ENCODE results near the gene FGD6. TPM values are rescaled to one million over a fixed set of nuclear protein-coding genes. Genes with fewer than 3 reads are reported as not detected.

FGD6 gene
- total RNA-seq, 4 donors from 2014 or later, result 14.9 to 24.3 (median 22.4) TPM

GRCh38 chr12:95184121-95184520 is 33.1 kb downstream of the FGD6 start:
- Histone ChIP-seq H3K27me3 (no peaks in the 10 kb centered on the region), H3K27ac (no peak overlapping the region)
- TF ChIP-seq CTCF (IDR thresholded peaks at IDR 0.05) (no peak), POLR2A (IDR thresholded peaks at IDR 0.05) (no peak)

GRCh38 chr12:95182868-95183415 is 34.3 kb downstream of the FGD6 start:
- no peak for DNase-seq
- Histone ChIP-seq H3K4me1 (peaks cover 0 to 7% (median 0%) of the 10 kb centered on the region in 4 donors), H3K4me3 (no peak overlapping the region), H3K36me3 (peaks cover 0 to 5% (median 0%) of the 10 kb centered on the region in 3 donors), H3K9me3 (no peaks in the 10 kb centered on the region), H3K27ac (no peak overlapping the region), H3K27me3 (no peaks in the 10 kb centered on the region)
- TF ChIP-seq POLR2A (IDR thresholded peaks at IDR 0.05) (no peak), CTCF (IDR thresholded peaks at IDR 0.05) (no peak)

More at GRCh38 chr12:95184121-95184520, 33.1 kb downstream of the FGD6 start:
- peaks cover 0 to 7% (median 0%) of the 10 kb centered on the region in 4 donors for H3K4me1 ChIP-seq
- H3K36me3 ChIP-seq, result peaks cover 0 to 5% (median 0%) of the 10 kb centered on the region in 3 donors
- no peaks in the 10 kb centered on the region for H3K9me3 ChIP-seq
- H3K4me3 ChIP-seq, result no peak overlapping the region
- DNase-seq, result no peak

- TF ChIP-seq POLR2A (IDR thresholded peaks at IDR 0.05) (no peak), CTCF (IDR thresholded peaks at IDR 0.05) (no peak)
- peaks cover 0 to 5% (median 0%) of the 10 kb centered on the region in 3 donors for H3K36me3 ChIP-seq
- no peaks in the 10 kb centered on the region for H3K4me1 ChIP-seq
- no peaks in the 10 kb centered on the region for H3K27me3 ChIP-seq
- DNase-seq, result no peak
- no peaks in the 10 kb centered on the region for H3K9me3 ChIP-seq
- H3K27ac ChIP-seq, result no peak overlapping the region
- no peak overlapping the region for H3K4me3 ChIP-seq
These were observed 36.2 kb downstream of the FGD6 start for GRCh38 chr12:95181103-95181502.

- DNase-seq, result no peak
- no peaks in the 10 kb centered on the region for H3K9me3 ChIP-seq
- no peak for TF ChIP-seq POLR2A (IDR thresholded peaks at IDR 0.05)
- TF ChIP-seq CTCF (IDR thresholded peaks at IDR 0.05), result no peak
- H3K27ac ChIP-seq, result no peak overlapping the region
- no peaks in the 10 kb centered on the region for H3K36me3 ChIP-seq
- H3K4me3 ChIP-seq, result no peak overlapping the region
- peaks cover 0 to under 1% (median 0%) of the 10 kb centered on the region in 4 donors for H3K4me1 ChIP-seq
- no peaks in the 10 kb centered on the region for H3K27me3 ChIP-seq
These were observed 38.3 kb downstream of the FGD6 start for GRCh38 chr12:95179011-95179410.

GRCh38 chr12:95178136-95178535 is 39.1 kb downstream of the FGD6 start:
- Histone ChIP-seq H3K9me3 (no peaks in the 10 kb centered on the region), H3K36me3 (no peaks in the 10 kb centered on the region), H3K4me1 (peaks cover 0 to 9% (median 0%) of the 10 kb centered on the region in 4 donors), H3K27ac (no peak overlapping the region), H3K27me3 (no peaks in the 10 kb centered on the region), H3K4me3 (no peak overlapping the region)
- TF ChIP-seq CTCF (IDR thresholded peaks at IDR 0.05) (no peak), POLR2A (IDR thresholded peaks at IDR 0.05) (no peak)
- DNase-seq, result no peak
